Measurements from ENCODE around the gene PTBP3. TPM values are rescaled to one million over a fixed set of nuclear protein-coding genes. Genes with fewer than 3 reads are reported as not detected.
"Not testable (repeated sequence)": the region's sequence is repeated elsewhere in the genome, so short reads cannot be mapped to it uniquely, and the experiment has no call there.

PTBP3 gene
- total RNA-seq, 1 donor from 2014 or later: 32.1 TPM

DNA sequence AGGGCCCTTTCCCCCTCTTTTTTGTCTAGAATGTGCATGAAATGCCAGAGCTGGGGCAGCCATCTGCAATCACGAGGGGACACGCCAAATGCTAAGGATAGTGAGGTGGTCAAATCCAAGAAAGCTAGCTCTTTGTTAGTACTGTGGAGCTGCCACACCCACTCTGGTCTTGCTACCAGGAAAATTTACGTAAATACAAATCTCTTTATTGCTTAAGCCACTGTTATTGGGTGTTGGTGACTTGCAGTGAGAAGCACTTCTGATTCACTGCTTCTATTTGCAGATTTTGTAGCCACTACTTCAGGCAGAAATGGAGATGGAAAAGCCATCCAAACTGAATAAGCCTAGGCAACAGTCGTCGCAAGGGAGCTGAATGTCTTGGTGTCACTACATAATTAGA is 132.7 kb downstream of the PTBP3 start:
- no peak for DNase-seq

DNA sequence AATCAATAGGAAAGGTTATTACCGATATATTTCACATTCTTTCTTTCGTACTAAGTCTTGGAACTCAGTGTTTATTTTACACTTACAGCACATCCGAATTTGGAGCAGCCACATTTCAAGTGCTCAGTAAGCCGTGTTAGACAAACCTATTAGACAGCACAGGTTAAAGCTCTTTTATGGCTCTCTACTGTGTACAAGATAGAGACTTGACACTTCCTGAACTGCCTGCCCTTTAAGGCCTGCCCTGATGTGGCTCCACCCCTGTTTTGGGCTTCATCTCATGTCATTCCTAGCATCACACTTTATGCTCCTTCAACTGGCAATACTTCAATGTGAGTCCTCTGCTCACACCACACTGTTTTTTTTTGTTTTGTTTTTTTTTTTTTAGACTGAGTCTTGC is 134.8 kb downstream of the PTBP3 start:
- DNase-seq: no peak

DNA sequence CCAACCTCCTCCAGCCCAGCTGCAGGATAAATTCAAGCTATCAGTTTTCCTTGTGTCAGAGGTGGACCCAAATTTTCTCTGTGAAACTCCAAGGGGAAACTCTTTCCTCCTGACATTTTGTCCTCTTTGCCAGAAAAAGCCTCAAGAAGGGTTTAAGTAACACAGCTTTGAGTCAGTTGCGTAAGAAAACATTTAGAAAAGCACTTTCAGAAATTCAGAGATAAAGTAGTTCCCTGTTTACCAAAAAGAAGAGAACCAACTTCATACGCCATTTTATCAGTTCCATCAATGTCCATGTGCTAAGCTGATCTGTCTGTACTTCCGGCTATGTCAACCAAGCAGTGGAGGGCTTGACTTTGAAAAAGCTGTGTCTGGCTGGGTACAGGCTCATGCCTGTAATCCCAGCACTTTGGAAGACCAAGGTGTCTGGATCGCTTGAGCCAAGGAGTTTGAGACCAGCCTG is 138.4 kb downstream of the PTBP3 start:
- peak; percentile 34 for DNase-seq

DNA sequence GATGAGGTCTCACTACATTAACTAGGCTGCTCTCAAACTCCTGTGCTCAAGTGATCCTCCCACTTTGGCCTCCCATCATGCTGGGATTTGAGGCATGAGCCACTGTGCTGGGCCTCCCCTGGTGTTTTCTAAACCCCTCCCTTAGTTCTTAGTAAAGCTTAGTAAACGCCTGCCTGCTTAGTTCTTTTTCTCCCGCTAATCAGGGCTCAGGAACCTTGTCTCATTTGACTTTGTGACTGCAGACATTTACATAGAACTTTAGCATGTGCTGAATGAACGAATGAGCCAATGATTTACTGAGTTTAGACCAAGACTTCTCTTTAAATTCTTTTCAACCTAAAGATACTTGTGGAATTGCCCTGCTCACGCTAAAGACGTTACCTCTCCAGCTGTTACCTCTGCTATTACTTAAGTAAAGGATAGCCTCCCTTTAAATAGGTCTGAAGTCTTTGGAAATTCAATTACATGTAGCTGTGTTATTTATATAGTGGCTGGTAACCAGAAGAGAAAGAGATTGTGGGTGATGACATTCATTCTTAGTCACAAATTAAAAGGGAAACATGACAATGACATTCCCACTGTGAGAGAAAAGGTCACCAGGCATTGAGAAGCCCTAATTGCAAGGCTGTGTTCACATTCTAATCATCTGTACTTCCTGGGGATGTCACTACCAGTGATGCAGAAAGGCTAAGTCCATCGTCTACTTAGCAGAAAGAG is 139.7 kb downstream of the PTBP3 start:
- DNase-seq: no peak

DNA sequence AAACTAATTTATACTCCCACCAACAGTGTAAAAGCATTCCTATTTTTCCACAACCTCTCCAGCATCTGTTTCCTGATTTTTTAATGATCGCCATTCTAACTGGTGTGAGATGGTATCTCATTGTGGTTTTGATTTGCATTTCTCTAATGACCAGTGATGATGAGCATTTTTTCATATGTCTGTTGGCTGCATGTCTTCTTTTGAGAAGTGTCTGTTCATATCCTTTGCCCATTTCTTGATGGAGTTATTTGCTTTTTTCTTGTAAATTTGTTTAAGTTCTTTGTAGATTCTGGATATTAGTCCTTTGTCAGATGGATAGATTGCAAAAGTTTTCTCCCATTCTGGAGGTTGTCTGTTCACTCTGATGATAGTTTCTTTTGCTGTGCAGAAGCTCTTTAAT is 143.1 kb downstream of the PTBP3 start:
- not testable (repeated sequence) for DNase-seq

DNA sequence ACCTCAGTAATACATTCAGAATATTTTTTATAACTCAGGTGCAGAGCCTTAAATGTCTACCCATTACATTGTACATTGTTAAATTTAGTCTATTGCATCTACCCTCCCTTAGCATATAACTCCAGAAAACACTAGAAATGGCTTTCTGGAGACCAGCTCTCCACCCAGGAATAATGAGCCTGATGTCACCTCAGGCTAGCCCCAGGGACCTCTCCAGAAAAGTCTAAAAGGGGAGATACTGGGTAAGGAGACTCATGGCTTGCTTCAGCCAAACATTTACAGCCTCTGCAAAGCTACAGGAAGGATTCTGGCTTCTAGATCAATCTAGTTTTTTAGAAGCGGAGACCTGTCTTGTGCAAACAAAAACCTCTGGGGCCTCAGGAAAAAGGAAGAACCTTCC is 144.5 kb downstream of the PTBP3 start:
- no peak for DNase-seq

DNA sequence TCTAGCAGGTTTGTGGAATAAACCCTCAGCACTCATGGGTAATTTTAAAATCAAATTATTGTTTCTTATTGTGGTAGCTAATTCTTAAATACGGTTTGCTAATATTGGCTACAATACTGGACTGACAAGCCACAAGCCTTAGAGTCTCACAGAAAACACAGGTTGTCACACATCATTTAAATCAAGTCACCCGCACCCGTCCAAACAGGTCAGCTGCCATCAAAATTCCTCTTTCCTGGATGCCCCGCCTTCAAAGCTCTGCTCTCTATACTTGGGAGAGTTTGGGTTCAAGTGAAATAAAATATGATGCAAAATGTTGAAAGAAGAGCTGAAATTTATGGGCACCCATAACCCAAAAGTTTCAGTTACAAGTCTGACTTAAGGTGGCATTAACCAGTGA is 146.0 kb downstream of the PTBP3 start:
- DNase-seq: no peak

DNA sequence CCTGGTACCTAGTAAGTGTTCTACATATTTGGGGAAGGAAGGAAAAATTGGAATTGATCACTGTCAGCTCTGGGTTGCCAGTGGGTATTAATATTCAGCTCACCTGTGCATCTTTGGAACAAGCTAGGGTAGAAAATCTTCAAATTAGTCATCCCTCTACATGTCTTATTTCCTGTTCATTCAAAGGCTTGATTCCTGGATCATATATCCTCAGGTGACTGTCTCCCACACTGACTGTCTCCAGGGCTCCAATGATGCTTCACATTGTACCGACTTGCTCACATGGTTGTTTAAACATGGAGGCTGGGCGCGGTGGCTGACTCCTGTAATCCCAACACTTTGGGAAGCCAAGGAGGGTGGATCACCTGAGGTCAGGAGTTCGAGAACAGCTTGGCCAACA is 146.7 kb downstream of the PTBP3 start:
- no peak for DNase-seq

DNA sequence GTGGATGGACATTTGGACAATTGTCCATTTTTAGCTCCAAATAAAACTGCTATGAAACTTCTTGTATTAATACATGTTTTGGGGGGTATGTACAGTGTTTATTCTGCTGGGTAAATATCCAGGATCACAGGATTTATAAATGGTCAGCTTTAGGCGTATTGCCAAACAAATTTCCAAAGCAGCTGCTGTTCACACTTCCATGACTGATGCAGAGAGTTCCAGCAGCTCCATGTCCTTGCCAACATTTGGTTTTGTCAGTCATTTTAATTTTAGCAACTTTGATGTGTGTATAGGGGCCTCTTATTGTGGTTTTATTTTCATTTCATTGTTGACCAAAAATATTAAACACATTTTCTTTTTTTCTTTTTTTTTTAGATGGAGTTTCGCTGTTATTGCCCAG is 148.5 kb downstream of the PTBP3 start:
- DNase-seq: peak; percentile 43

DNA sequence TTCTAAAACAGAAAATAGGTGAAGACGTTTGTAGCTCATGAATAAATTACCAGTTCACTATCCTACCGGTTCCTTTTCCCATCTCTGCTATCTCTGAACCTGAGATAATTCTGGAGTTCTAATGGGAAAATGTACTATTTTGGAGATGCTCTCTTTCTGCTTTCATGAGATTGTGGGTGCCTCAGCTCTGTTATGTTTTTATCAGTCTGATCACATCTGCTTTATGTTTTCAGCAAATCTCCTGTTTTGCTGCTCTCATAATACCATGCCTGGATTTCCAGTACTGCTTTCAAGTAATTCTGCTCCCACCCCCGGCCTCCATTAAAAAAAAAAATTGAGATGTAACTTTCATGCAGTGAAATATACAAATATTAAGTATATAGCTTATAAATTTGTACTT is 149.2 kb downstream of the PTBP3 start:
- DNase-seq: no peak

DNA sequence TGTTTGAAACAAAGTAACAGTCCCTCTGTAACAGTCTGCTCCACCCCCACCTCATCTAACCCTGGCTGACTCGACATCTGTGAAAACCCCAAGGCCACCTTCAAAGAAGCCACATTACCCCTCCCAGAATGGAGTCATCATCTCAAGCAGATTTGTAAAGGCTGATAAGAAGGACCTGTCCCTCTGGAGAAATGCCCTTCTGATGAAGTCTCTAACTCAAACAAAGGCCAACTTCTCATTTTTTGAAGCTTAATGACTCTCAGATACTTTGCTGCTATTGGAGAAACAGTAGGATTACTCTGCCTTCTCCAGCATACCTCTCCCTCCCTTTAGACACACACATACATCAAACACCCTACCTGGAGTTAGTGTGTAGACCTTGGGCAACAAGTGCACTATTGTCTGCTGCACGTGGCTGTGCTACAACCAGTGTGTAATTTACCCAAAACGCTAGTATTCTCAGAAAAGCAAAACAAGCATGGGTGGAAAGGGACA is 153.0 kb downstream of the PTBP3 start:
- no peak for DNase-seq

DNA sequence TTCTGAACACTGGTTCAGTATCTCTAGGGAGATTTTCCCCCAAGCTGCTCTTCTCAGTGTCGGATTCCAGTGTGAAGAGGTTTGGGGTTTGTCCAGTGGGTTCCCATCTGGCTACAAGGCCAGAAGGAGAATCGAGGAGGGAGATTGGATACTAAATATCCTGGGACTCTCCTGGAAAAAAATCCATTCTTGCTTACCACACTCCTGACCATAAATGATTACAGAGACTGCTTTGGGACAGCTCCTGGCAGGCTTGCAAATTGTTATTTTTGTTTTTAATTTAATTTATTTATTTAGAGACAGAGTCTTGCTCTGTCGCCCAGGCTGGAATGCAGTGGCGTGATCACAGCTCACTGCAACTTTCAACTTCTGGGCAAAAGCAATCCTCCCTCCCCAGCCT is 153.6 kb downstream of the PTBP3 start:
- DNase-seq: no peak

DNA sequence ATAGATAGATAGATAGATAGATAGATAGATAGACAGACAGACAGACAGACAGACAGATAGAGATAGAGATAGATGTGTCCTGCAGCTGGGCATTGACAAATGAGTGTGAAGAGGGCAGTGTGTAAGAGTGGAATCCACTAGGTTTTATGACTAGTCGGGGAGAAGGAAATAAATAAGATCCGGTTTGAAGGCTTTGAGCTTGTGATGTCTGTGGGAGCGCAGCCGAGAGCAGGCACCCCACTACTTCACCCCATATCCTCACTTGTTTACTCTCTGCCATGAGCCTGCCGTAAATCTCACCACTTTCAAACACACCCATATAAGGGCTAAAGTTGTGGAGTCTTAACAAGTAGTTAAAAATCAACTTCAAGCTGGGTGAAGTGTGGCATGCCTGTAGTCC is 156.9 kb downstream of the PTBP3 start:
- no peak for DNase-seq

DNA sequence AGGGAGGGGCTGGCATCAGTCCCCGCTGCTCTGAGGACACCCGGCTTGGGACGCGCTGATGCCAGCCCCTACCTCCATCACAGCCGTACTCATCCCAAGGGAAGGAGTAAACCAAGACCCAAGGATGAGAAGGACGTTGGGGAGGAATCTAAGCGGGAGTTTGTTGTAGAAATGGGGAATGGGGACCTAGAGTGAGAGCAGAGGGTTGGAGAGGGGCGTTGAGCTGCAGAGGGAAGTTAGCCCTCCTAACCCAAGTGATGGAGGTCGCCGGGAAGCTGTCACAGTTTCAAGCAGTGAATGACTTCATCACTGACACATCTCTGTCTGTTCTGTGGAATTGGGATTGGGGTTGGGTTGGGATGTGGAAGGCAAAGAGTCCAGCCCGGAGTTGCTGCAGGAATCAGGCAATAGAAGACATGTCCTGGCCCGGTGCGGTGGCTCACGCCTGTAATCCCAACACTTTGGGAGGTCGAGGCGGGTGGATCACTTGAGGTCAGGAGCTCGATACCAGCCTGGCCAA is 157.6 kb downstream of the PTBP3 start:
- no peak for DNase-seq

DNA sequence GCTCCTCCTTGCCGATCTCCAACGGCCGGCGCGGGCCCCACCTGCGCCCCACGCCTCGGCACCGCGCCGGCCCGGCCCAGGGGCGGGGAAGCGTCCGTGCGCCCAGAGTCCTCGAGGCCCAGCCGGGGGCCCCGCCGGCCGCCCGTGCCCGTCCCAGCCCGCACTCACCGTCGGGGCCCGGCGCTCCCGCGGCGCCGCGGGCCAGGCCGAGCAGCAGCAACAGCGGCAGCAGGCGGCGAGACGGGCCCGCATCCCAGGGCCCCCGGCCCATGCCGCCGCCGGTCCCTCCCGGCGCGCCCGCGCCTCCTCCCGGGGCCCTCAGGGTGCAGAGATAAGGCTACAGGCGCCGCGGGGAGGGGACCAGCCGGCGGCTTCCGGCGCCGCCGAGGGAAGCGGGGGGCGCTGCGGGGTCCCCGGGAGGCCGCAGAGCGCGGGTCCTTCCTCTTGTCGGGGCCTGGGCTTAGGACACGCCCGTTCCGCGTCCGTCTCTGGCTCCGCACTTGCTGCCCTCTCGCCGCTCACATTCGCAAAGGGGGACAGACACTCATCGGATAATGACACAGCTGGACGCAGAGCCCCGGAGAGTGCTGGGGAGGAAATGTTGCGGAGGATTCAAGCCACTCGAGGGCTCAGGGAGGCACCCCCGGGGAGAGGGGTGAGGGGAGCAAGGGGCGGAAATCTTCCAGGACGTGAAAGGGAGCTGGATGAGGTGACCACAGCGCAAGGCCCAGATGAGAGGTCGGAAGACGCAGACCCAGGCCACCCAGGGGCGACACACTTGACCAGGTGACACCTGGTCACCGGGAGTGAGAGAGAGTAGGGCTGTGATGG is 158.2 kb downstream of the PTBP3 start, which contains the start of gene SUSD1:
Gene SUSD1 (minus strand): TSS at position 333 of the 831 bp plus-strand sequence. CDS start 62 bp downstream, at position 271.
- peak; percentile 53 for DNase-seq

DNA sequence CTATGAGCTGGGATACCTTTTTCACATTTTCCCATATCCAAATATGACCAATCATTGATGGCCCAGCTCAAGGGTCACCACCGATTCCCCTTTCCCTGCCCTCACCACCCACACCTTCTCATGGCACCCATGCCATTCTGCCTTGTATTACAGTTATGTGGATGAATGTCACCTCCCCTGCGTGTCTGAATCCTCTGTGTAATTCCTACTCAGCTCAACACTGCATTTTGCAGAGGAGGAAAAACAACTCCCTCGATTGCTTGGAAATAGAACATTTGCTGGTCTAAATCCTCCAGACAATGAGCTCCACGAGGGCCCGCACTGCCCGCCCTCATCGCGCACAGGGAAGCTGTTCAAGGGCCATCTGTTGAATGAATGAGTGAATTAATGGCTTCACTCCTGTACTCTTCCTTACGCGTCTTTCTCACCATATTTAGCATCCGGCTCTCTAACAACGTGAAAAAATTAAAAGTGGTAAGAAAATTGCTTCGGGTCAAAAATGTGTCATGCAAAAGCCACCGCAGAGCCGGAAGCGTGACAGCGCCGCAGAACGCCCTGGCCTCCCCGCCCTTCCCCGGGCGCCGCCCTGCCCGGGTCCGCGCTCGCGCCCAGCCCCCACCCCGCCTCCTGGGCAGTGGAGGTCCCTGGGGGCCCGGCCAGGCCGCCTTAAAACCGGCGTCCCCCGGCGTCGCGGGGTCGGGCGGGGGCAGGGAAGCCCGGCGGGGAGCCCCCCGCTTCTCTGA is 159.0 kb downstream of the PTBP3 start:
- DNase-seq: peak; percentile 54

DNA sequence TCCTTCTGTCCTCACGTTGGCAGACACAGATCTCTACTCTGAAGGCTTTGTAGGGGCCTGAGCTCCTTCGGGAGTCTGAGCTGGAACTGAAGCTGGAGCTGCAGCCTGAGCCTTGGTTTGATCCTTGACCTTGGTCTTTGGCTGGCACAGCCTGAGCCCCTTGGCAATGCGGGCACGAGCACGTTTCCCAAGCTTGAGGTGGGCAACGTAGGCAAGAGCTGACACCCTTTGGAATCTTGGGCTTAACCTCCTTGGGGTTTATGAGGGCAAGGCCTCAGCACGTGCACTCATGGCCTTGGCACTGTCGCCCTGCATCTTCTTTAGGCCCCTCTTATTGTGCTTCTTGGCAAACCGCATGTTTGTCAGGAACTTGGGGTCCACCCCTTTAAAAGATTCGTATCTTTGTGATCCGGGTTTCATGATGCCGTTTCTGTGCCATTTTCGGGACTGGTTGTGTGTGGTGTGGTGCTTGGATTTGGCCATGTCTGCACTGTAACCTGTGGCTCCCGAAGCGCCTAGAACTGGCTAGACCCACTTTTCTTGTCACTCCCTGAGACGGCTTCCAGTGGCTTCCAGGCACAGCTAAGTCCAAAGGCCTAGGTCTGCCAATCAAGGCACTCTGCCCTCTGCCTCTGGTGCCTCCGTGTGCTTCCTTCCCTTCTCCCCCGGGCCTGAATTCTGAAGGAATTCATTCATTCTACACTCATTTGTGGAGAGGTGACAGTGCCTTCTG is 159.8 kb downstream of the PTBP3 start:
- DNase-seq: no peak

DNA sequence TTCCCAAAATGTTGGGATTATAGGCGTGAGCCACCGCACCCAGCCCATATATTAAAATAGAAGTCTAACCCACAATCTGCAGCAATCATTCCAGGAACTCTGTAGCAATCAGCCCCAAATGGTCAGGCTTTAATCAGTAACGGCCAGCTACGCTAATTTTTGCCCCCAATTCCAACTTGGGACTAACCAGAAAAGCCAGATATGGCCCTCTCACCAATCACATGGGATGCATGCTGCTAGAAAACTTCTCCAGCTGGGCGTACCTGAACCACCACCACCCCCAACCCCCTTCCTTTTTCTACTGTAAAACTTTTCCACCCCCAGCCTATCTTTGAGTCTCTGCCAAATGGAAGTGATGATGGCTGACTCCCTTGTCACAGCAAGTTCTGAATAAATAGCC is 162.5 kb downstream of the PTBP3 start:
- no peak for DNase-seq

DNA sequence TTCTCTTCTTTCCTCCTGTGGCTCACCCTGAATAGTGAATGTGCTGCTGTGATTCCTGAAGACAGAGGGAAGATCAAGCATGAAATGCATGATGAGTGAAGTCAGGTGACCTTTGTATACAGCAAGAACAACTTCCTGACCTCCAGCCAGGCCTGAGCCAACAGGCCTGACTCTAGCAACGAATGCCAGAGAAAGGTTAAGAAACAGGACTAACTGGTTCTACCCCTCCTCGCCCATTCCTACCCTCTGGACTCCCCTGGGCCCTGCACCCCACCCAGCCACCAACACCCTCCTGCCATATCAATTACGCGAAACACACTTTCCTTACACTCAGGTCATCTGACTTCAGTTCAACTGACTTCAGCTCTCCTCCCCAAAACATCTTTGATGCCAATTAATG is 163.2 kb downstream of the PTBP3 start:
- no peak for DNase-seq

DNA sequence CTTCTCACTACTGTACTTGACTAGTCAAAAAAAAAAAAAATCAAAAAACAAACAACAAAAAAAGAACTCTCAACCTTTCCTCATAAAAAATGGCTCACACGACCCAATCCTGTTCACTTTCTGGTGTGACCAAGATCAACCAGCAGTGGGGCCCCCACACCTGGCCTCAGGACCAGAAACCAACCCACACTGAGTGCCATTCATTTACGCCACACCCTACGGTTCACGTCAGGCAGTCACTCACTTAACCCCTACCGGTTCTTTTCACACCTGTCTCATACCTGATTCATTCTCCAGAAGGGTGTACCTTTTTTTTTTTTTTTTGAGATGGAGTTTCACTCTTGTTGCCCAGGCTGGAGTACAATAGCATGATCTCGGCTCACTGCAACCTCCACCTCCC is 164.1 kb downstream of the PTBP3 start:
- no peak for DNase-seq

DNA sequence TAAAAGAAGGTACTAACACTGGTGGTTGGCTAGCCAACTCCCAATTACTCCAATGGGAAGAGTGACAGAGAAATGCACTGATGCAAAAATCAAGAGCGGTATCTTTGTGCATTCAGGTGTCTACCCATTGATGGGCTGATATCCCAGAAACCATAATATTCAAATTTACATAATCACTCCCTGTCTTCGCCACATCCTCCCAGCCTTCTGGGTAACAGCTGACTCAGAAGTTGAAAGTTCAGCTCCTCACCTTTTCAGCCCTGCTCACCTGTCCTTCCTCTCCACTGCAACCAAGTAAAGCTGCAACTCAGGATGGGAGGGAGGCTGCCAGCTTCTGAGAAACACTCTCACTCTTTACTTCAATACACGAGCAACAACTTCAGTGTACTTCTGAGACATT is 165.2 kb downstream of the PTBP3 start:
- no peak for DNase-seq

All from tongue (tissue), 2 donors.